ENCODE data around the gene COL4A2.

DNA sequence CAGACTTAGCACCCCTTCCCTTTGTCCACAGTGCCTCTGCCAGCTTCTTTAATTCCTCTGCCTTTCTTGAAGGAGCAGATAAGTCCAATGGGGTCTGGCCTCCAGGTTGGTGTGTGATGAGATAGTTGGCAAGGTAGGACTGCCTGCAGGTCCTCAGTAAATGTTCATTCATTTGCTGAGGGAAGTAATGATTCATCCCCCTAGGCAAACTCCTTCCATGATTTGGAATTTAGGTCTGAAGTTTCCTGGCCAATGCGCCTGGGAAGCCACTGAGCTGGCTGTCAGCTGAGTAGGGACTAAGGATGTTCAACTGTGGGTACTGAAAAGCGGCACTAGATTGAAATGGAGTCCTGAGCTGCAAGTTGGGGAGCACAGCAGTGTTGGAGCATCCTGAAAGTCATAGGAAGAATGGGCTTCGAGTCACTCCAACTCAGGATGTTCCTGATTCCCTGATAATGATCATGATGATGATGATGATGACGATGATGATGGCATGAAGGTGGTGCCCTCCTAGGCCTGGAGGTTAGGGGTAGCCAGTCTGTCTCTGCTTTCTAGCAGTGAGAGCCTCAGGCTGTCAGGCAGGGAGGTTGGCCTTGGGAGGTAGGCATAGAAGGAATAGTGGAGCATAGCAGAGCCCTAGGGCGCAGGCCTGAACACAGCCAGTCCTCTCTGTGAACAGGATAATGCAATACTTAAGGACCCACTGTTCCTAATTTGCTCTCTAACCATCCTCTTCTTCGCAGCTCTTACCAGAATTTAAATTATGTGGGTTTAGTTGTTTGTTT lies 44.7 kb downstream of the COL4A2 start:
- TF ChIP-seq POLR2AphosphoS5 (IDR thresholded peaks at IDR 0.05) (no peak), POLR2A (IDR thresholded peaks at IDR 0.05) (no peak), EP300 (IDR thresholded peaks at IDR 0.05) (no peak)
- TF ChIP-seq, protein P1, sequence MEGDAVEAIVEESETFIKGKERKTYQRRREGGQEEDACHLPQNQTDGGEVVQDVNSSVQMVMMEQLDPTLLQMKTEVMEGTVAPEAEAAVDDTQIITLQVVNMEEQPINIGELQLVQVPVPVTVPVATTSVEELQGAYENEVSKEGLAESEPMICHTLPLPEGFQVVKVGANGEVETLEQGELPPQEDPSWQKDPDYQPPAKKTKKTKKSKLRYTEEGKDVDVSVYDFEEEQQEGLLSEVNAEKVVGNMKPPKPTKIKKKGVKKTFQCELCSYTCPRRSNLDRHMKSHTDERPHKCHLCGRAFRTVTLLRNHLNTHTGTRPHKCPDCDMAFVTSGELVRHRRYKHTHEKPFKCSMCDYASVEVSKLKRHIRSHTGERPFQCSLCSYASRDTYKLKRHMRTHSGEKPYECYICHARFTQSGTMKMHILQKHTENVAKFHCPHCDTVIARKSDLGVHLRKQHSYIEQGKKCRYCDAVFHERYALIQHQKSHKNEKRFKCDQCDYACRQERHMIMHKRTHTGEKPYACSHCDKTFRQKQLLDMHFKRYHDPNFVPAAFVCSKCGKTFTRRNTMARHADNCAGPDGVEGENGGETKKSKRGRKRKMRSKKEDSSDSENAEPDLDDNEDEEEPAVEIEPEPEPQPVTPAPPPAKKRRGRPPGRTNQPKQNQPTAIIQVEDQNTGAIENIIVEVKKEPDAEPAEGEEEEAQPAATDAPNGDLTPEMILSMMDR (IDR thresholded peaks at IDR 0.05) = no peak

Measured in suprapubic skin (tissue), 4 donors.